ENCODE data around the gene ADORA1.

DNA sequence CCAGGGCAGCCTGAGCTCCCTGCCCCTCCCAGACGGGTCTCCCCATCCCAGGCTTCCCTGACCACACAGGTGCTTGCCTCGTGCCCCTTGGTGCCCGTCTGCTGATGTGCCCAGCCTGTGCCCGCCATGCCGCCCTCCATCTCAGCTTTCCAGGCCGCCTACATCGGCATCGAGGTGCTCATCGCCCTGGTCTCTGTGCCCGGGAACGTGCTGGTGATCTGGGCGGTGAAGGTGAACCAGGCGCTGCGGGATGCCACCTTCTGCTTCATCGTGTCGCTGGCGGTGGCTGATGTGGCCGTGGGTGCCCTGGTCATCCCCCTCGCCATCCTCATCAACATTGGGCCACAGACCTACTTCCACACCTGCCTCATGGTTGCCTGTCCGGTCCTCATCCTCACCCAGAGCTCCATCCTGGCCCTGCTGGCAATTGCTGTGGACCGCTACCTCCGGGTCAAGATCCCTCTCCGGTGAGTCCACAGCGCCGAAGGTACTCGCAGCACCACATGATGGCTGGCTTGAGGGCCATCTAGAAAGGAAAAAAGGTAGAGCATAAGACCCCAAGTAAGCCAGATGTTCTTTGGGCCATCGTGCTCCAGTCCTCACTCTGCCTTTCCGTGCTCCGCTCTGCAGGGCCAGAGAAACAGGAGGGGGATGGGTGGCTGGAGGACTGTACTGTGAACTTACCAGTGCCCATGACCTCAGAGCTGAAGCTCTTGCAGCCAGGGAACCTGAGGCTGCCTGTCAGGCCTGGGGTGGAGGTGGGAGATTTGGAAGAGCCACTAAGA, 1.4 kb downstream of the ADORA1 start:
- TF ChIP-seq SIN3A (IDR thresholded peaks at IDR 0.05; ENCODE audit: borderline replicate concordance, low read depth, low read length) (no peak), EP300 (IDR thresholded peaks at IDR 0.05; ENCODE audit: borderline replicate concordance in 1 of 2, low read depth in 1 of 2, low read length in 1 of 2) (no peak), FOSL2 (IDR thresholded peaks at IDR 0.05; ENCODE audit: borderline replicate concordance, low read depth) (no peak)
- TF ChIP-seq, protein P1, sequence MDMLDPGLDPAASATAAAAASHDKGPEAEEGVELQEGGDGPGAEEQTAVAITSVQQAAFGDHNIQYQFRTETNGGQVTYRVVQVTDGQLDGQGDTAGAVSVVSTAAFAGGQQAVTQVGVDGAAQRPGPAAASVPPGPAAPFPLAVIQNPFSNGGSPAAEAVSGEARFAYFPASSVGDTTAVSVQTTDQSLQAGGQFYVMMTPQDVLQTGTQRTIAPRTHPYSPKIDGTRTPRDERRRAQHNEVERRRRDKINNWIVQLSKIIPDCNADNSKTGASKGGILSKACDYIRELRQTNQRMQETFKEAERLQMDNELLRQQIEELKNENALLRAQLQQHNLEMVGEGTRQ (IDR thresholded peaks at IDR 0.05; ENCODE audit: borderline replicate concordance, low read depth, low read length) = no peak
- TF ChIP-seq, protein P2, sequence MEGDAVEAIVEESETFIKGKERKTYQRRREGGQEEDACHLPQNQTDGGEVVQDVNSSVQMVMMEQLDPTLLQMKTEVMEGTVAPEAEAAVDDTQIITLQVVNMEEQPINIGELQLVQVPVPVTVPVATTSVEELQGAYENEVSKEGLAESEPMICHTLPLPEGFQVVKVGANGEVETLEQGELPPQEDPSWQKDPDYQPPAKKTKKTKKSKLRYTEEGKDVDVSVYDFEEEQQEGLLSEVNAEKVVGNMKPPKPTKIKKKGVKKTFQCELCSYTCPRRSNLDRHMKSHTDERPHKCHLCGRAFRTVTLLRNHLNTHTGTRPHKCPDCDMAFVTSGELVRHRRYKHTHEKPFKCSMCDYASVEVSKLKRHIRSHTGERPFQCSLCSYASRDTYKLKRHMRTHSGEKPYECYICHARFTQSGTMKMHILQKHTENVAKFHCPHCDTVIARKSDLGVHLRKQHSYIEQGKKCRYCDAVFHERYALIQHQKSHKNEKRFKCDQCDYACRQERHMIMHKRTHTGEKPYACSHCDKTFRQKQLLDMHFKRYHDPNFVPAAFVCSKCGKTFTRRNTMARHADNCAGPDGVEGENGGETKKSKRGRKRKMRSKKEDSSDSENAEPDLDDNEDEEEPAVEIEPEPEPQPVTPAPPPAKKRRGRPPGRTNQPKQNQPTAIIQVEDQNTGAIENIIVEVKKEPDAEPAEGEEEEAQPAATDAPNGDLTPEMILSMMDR (IDR thresholded peaks at IDR 0.05) = no peak
- TF ChIP-seq, protein P3, sequence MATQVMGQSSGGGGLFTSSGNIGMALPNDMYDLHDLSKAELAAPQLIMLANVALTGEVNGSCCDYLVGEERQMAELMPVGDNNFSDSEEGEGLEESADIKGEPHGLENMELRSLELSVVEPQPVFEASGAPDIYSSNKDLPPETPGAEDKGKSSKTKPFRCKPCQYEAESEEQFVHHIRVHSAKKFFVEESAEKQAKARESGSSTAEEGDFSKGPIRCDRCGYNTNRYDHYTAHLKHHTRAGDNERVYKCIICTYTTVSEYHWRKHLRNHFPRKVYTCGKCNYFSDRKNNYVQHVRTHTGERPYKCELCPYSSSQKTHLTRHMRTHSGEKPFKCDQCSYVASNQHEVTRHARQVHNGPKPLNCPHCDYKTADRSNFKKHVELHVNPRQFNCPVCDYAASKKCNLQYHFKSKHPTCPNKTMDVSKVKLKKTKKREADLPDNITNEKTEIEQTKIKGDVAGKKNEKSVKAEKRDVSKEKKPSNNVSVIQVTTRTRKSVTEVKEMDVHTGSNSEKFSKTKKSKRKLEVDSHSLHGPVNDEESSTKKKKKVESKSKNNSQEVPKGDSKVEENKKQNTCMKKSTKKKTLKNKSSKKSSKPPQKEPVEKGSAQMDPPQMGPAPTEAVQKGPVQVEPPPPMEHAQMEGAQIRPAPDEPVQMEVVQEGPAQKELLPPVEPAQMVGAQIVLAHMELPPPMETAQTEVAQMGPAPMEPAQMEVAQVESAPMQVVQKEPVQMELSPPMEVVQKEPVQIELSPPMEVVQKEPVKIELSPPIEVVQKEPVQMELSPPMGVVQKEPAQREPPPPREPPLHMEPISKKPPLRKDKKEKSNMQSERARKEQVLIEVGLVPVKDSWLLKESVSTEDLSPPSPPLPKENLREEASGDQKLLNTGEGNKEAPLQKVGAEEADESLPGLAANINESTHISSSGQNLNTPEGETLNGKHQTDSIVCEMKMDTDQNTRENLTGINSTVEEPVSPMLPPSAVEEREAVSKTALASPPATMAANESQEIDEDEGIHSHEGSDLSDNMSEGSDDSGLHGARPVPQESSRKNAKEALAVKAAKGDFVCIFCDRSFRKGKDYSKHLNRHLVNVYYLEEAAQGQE (IDR thresholded peaks at IDR 0.05; ENCODE audit: low read depth, low read length) = no peak

All from SK-N-SH (cell line).